K562 (cell line): Measurements from ENCODE around the gene PIP5K1B. TPM values are rescaled to one million over a fixed set of nuclear protein-coding genes. Genes with fewer than 3 reads are reported as not detected.
A peak's percentile ranks its signal among the peaks of the same experiment; 100 is the strongest.

Source experiments
- ATAC-seq: fragments of 200-7000 bp; cut with Tn5 transposase; 3 replicates; pipeline ENCODE4 v1.9.1; 2020; ENCODE audit warnings: moderate library complexity
- BruUV-seq: library from RNA; stranded (reverse); fragments of 400-500 nt; replicated peaks from 2 replicates; lab custom pipeline; 2021; lab: Mats Ljungman, UMichigan
- CTCF ChIA-PET: fragments of 300-600 bp; formaldehyde crosslinking; extraction: SDS; loops from one replicate; lab custom pipeline; 2021; ENCODE audit warnings: low intra/inter-chr PET ratio; lab: Yijun Ruan, JAX
- POLR2A ChIA-PET: fragments of 300-600, 350-650 bp; sonication (Branson Sonifier 250); formaldehyde crosslinking; extraction: SDS; loops from one replicate; lab custom pipeline; 2021; ENCODE audit warnings: antibody characterized with exemption, inconsistent platforms; lab: Yijun Ruan, JAX
- DNase-seq, 4 experiments: peaks; one replicate each; pipeline versions ENCODE4 v3.0.0 to v3.0.0-alpha.2; 2011 to 2018; ENCODE audit warnings: low spot score in 3 of 4, mixed read lengths in 3 of 4; ENCODE audit errors: extremely low read depth in 1 of 4
- FAIRE-seq: peaks from 2 replicates; lab custom pipeline; 2011; peaks lifted over from hg19 to GRCh38; lab: Jason Lieb, UNC
- H2AFZ ChIP-seq: 2 replicates; pipeline ENCODE4 v1.6.0; 2011; ENCODE audit warnings: low read depth, low read length, control low read depth, inconsistent platforms
- H3K27ac ChIP-seq: fragments of 200-600 bp; 3 replicates; pipeline ENCODE4 v1.8.0; 2011; ENCODE audit warnings: low read depth, mild to moderate bottlenecking, control low read depth, inconsistent platforms, low read length, moderate library complexity, mixed read lengths; ENCODE audit errors: extremely low read depth
- H3K27me3 ChIP-seq, 2 experiments: fragments of 300-600 bp in 1 of 2; 2 replicates in 1 of 2; 3 replicates in 1 of 2; pipeline versions ENCODE4 v1.6.0 to v1.8.0; 2011; ENCODE audit warnings: inconsistent platforms in 2 of 2, low read length in 2 of 2, mild to moderate bottlenecking in 1 of 2, mixed read lengths in 1 of 2, moderate library complexity in 1 of 2; ENCODE audit not compliant: control insufficient read depth in 2 of 2, insufficient read depth in 2 of 2
- H3K36me3 ChIP-seq: fragments of 300-600 bp; 3 replicates; pipeline ENCODE4 v1.8.0; 2011; ENCODE audit warnings: mild to moderate bottlenecking, low read length, inconsistent platforms; ENCODE audit not compliant: control insufficient read depth, insufficient read depth
- H3K4me1 ChIP-seq, 2 experiments: fragments of 200-600 bp in 1 of 2; replicated peaks in 1 of 2; 2 replicates in 1 of 2; 3 replicates in 1 of 2; pipeline versions ENCODE4 v1.5.1 to v1.8.0; 2011; ENCODE audit warnings: inconsistent platforms in 2 of 2, low read length in 2 of 2, mild to moderate bottlenecking in 1 of 2, mixed read lengths in 1 of 2, moderate library complexity in 1 of 2; ENCODE audit not compliant: control insufficient read depth in 2 of 2, insufficient read depth in 2 of 2
- H3K4me2 ChIP-seq: 2 replicates; pipeline ENCODE4 v1.6.1; 2011; ENCODE audit warnings: low read length, control low read depth, inconsistent platforms, mixed read lengths; ENCODE audit not compliant: insufficient read depth
- H3K4me3 ChIP-seq: fragments of 200-600 bp; sonication (generic), shearing (Covaris generic); 2 replicates; pipeline ENCODE4 v1.5.1; 2016; ENCODE audit warnings: control low read depth, inconsistent platforms
- H3K79me2 ChIP-seq: fragments of 200-600 bp; 3 replicates; pipeline ENCODE4 v1.8.0; 2011; ENCODE audit warnings: low read length, inconsistent platforms; ENCODE audit not compliant: control insufficient read depth, insufficient read depth
- H3K9ac ChIP-seq, 2 experiments: 2 replicates each; pipeline versions ENCODE4 v1.6.0 to v1.6.1; 2011; ENCODE audit warnings: low read depth in 2 of 2, low read length in 2 of 2, control low read depth in 1 of 2, inconsistent platforms in 1 of 2, mild to moderate bottlenecking in 1 of 2, mixed read lengths in 1 of 2; ENCODE audit not compliant: insufficient read depth in 1 of 2
- H3K9me1 ChIP-seq: one replicate; pipeline ENCODE4 v1.6.0; 2011; ENCODE audit warnings: inconsistent platforms, mild to moderate bottlenecking, low read length, moderate library complexity; ENCODE audit not compliant: control insufficient read depth, insufficient read depth
- H3K9me3 ChIP-seq: replicated peaks from 2 replicates; pipeline ENCODE4 v1.5.1; 2011; ENCODE audit warnings: low read depth, low read length, inconsistent platforms; ENCODE audit not compliant: control insufficient read depth, insufficient read depth
- H4K20me1 ChIP-seq: replicated peaks from 2 replicates; pipeline ENCODE4 v1.6.1; 2011; ENCODE audit warnings: low read length, inconsistent platforms, mixed read lengths; ENCODE audit not compliant: control insufficient read depth, insufficient read depth
- CTCF ChIP-seq, 3 experiments: IDR thresholded peaks in 2 of 3; conservative IDR thresholded peaks in 1 of 3; 2 replicates each; pipeline ENCODE4 v1.5.1; 2011 to 2012; ENCODE audit warnings: low read length in 3 of 3, mild to moderate bottlenecking in 3 of 3, control low read depth in 2 of 3, improper control_type of control experiment in 1 of 3, inconsistent platforms in 1 of 3, low read depth in 1 of 3, mixed read lengths in 1 of 3, moderate library complexity in 1 of 3; ENCODE audit not compliant: insufficient read depth in 2 of 3
- ERF ChIP-seq: fragments of 450-650 bp; formaldehyde crosslinking; IDR thresholded peaks from 2 replicates; pipeline ENCODE4 v1.4.0; 2020; ENCODE audit warnings: mild to moderate bottlenecking, mixed read lengths
- WGBS: fragments of 100-300 bp; shearing (Covaris generic); methylation state at CpG from one replicate; pipeline ENCODE4 v1.1.6; 2016; ENCODE audit warnings: low coverage, mixed read lengths; ENCODE audit not compliant: insufficient coverage; ENCODE audit errors: missing lambda C conversion rate; 5-methylcytosine and 5-hydroxymethylcytosine counted together
- in situ Hi-C: fragments of 300-500 bp; cut with MboI; formaldehyde crosslinking; loops from 4 replicates; pipeline ENCODE4 v1.15.0; 2018; ENCODE audit warnings: inconsistent platforms, mixed read lengths
- intact Hi-C: fragments of 100-400 bp; cut with micrococcal nuclease; formaldehyde crosslinking; loops from 2 replicates; pipeline ENCODE4 v1.14.2; 2022
- polyA plus RNA-seq, 8 experiments: library from polyadenylated mRNA; depleted of rRNA in 4 of 8; stranded (reverse) in 5 of 8; unstranded in 3 of 8; fragments of >200 nt; fragmentation: Nextera tagmentation in 2 of 8; fragmentation: Illumina TruSeq in 1 of 8; extraction: Ambion mirVana in 2 of 8; extraction: Trizol in 1 of 8; gene quantifications; 2 replicates each; pipeline versions ENCODE4 v1.2.1 to v1.2.3, GENCODE V29; 2011 to 2014; ENCODE audit warnings: inconsistent platforms in 1 of 8, missing spikeins in 1 of 8
- total RNA-seq, 7 experiments: library from RNA; depleted of rRNA in 6 of 7; stranded (reverse); fragments of >200 nt in 6 of 7; fragmentation: Illumina TruSeq in 2 of 7; extraction: Trizol in 2 of 7; gene quantifications; 2 replicates each; pipeline versions ENCODE4 v1.2.1 to v1.2.3, GENCODE V29; 2011 to 2021; ENCODE audit warnings: low replicate concordance in 1 of 7
- TF ChIP-seq, protein P1 (sequence below): fragments of 450-650 bp; IDR thresholded peaks from 2 replicates; pipeline ENCODE4 v1.6.1; 2017; ENCODE audit warnings: mild to moderate bottlenecking, moderate library complexity

PIP5K1B gene
- total and polyA plus RNA-seq, 9 of the 15 experiments (the other 6 are each of a cell fraction or from before 2014, with no cell fraction given) = 3.1 to 12.9 (median 7.4) TPM

DNA sequence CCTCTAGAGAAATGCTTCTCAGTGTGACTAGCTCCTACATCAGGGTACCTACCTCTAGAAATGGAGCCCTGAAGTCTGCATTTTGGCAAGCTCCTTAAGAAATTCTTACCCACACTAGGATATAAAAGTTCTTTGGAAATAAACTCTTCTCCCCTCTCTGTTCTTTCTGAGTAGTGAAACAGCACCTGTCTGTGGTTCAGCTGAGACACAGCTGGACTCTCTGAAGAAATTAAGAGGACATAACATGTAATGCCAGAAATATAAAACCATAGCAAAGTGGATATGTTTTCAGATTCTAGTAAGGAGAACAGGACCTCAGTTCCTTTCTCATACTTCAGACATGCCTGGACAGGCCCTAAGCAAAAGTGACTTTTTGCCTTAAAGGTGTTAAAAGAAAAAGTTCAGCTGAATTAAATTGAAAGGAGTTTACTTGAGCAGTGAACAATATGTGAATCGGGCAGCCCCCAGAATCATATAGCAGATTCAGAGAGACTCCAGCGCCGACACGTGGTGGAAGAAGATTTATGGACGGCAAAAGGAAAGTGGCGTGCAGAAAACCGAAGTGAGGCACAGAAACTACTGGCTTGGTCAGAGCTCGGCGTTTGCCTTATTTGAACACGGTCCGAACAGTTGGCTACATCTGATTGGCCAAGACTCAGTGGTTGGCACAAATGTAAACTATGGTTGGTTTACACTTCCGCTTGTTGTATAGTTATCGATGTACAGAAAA is 244.4 kb downstream of the PIP5K1B start:
- WGBS = 84% methylated on average over 13 of the region's 13 CpGs
- DNase-seq (no peak), ATAC-seq (no peak), FAIRE-seq (no peak)
- ChIA-PET POLR2A (interaction anchor here (0.6 to 1.5 kb wide), 5 partner anchors 10 to 318 kb away, joined by 3 to 4 read pairs (median 3); no protein-coding TSS in a partner anchor), CTCF (no interaction called here)
- Histone ChIP-seq H2AFZ (no peak overlapping the region), H3K79me2 (no peaks in the 10 kb centered on the region), H3K9me1 (no peaks in the 10 kb centered on the region), H3K4me3 (no peak overlapping the region), H3K36me3 (no peaks in the 10 kb centered on the region), H3K27me3 (no peaks in the 10 kb centered on the region), H3K9ac (no peak overlapping the region), H3K27ac (no peak overlapping the region), H3K9me3 (no peaks in the 10 kb centered on the region), H4K20me1 (no peaks in the 10 kb centered on the region), H3K4me2 (no peak overlapping the region), H3K4me1 (peaks cover 0 to 3% of the 10 kb centered on the region in 2 experiments; a peak in 2 of 5 replicates)
- in situ Hi-C loops = no loop called here
- TF ChIP-seq, protein P1, sequence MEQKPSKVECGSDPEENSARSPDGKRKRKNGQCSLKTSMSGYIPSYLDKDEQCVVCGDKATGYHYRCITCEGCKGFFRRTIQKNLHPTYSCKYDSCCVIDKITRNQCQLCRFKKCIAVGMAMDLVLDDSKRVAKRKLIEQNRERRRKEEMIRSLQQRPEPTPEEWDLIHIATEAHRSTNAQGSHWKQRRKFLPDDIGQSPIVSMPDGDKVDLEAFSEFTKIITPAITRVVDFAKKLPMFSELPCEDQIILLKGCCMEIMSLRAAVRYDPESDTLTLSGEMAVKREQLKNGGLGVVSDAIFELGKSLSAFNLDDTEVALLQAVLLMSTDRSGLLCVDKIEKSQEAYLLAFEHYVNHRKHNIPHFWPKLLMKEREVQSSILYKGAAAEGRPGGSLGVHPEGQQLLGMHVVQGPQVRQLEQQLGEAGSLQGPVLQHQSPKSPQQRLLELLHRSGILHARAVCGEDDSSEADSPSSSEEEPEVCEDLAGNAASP = no peak
- peak in 1 of 3 experiments; percentile 11; a peak in 1 of 6 replicates for TF ChIP-seq CTCF (IDR thresholded peaks at IDR 0.05 in 2 of 3, conservative IDR thresholded peaks at IDR 0.05 in 1 of 3; ENCODE audit: insufficient read depth in 2 of 3, low read depth in 1 of 3, low read length in 3 of 3)
- TF ChIP-seq ERF (CRISPR knock-in tag) = no peak
- BruUV-seq = no TSS peak
- intact Hi-C loops = loop anchor here (5.0 kb wide), 1 partner anchor 367 kb away; no protein-coding TSS in a partner anchor
